ENCODE results near the gene SLC16A9.
A peak's percentile ranks its signal among the peaks of the same experiment; 100 is the strongest.
"Not testable (repeated sequence)": the region's sequence is repeated elsewhere in the genome, so short reads cannot be mapped to it uniquely, and the experiment has no call there.

SLC16A9 gene

DNA sequence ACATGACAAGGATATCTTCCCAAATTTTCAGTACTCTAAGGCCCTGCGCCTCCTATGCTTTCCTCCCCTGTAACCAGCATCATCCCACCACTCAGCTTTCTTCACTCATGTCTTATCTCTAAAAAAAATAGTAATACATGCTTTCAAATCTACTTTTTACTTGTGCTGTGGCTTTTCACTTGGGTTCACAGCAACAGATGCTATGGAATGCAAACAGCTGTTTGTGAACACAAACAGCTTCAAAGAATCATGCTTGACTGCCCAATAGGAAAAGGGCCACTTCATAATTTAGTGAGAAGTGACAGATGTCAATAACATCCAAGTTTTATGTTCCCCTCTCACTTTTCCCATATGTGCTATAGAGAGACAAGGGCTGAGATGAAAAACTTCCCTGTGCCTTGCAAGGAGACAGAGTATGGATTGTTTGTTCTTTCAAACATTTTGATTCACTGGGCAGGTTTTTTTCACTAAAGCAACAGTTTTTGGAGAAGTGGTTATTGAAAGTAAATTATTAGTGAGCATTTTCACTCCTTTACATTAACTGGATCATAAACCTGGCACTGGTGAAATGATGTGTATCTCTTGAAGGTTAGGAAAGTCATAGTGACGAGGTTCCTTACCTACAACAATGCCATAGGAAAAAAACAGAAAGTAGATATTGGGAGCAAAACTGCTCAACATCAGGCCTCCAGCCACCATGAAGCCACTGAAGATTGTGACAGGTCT lies 37.3 kb downstream of the SLC16A9 start:
- DNase-seq, result no peak

GRCh38 chr10:59670269-59670668 lies 39.4 kb downstream of the SLC16A9 start:
- no peak for DNase-seq

DNA sequence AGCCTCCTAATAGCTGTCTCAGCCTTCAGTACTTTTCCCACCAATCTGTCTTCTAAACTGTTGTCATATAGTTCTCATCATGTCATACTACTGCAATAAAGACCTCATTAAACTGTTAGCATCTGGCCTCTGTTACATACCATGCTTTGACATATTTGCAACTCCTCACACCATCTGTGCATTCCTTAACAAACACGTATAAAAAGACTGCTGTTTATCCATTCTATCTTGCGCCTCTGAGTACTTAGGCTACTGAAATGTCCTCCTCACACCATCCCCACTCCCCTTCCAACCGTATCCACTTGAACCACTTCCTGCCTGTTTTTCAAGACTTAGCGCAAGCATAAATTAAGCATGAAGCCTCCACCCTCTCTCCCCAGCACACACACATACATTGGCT lies 41.6 kb downstream of the SLC16A9 start:
- DNase-seq, result peak; percentile 54

GRCh38 chr10:59666310-59666709 lies 43.3 kb downstream of the SLC16A9 start:
- no peak for DNase-seq

DNA sequence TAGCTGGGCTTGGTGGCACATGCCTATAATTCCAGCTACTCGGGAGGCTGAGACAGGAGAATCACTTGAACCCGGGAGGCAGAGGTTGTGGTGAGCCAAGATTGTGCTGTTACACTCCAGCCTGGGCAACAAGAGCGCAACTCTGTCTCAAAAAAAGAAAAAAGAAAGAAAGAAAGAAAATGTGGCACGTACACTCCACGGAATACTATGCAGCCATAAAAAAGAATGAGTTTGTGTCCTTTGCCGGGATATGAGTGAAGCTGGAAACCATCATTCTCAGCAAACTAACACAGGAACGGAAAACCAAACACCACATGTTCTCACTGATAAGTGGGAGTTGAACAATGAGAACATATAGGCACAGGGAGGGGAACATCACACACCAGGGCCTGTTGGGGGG lies 46.4 kb downstream of the SLC16A9 start:
- not testable (repeated sequence) for DNase-seq

- DNase-seq, result no peak
These were observed 51.9 kb downstream of the SLC16A9 start for GRCh38 chr10:59657724-59658123.

DNA sequence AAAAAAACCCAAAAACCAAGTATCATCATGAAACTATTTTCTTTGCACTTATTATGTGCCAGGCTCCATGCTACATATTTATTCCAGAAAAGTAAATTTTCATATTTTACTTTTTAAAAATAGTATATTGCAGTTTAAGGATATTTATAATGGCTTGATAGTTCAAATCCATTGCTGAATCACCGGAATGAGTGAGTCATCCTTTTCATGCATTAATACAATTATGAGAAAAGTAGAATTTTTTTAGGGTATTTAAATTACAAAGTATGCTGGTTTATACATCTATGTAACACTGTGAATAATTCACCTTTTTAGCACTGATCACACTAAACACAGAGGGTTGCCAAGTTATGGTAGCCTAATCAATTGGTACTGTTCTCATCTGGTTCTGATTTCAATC lies 54.3 kb downstream of the SLC16A9 start:
- DNase-seq, result peak; percentile 30

DNA sequence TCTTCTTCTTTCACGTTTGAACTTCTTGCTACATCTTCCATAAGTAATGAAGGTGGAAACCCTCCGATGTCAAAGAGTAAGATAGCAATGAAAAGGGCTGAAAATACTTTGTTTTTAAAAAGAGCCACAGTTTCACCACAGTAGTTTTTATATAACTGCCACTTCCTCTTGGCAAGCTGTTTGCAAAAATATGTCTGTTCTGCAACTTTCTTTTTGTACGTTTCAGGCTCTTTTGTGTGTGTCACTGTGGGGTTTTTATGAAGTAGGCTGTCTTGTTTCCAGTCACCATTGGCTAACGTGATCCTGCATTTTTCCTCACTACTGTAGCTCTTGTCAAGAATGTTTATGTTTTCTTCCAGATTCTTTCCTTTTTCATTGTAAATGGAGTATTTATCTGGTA lies 55.6 kb downstream of the SLC16A9 start:
- DNase-seq, result no peak

DNA sequence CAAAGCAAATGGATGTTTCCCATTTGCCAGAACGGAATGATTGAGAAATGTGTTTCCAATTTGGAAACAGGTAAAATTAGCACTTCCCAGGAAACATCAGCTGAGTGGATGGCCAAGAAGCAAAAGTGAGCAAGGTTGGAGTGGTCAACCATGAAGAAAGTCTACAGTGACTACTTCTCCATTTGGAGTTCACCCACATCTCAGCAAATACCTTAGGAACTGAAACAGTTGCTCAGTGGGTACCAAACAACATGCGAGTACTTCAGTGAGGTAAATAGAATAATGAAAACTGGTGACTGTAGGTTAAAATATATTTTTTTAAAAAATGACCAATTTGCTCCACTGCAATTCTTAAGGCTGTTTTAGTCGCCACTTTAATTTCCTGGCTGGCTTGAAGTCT lies 57.7 kb downstream of the SLC16A9 start:
- DNase-seq, result no peak

DNA sequence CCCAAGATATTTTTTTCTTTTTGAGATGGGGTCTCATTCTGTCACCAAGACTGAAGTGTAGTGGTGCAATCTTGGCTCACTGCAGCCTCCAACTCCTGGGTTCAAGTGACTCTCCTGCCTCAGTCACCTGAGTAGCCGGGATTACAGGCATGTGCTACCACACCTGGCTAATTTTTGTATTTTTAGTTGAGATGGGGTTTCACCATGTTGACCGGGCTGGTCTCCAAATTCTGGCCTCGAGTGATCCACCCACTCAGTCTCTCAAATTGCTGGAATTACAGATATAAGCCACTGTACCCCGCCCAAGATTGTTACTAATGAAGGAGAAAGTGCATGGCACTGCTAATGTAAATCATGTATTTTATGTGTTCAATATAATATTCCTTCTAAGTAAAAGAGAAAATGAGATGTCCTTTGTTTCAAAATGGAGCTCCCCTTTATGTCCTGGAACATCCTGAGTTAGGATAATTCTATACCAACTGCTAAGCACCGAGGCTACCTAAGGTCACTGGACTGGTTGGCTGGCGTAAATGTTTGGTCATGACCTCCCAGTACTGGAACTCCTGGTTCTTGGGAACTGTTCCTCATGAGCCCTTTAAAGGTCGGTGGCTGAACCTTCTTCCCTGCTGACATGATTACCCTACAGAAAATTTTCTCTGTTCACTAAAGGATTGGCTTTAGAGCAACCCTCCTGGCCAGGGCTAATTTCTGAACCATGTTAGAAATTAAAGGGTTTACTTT lies 59.9 kb downstream of the SLC16A9 start:
- DNase-seq, result no peak

- DNase-seq, result peak; percentile 8
These were observed 60.9 kb downstream of the SLC16A9 start for GRCh38 chr10:59648711-59649201.

DNA sequence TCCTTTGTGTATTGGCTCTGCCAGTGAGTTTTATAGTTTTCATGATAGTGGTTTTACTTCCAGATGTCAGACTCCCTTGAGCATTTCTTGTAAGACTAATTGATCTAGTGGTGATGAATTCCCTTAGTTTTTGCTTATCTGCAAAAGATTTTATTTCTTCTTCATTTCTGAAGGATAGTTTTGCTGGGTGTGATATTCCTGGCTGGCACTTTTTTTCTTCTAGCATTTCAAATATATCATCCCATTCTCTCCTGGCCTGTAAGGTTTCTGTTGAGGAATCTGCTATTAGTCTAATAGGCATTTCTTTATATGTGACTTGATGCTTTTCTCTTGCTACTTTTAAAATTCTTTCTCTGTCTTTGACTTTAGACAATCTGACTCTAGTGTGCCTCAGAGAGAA lies 64.8 kb downstream of the SLC16A9 start:
- DNase-seq, result no peak

- not testable (repeated sequence) for DNase-seq
These were observed 68.0 kb downstream of the SLC16A9 start for GRCh38 chr10:59641688-59642087.

DNA sequence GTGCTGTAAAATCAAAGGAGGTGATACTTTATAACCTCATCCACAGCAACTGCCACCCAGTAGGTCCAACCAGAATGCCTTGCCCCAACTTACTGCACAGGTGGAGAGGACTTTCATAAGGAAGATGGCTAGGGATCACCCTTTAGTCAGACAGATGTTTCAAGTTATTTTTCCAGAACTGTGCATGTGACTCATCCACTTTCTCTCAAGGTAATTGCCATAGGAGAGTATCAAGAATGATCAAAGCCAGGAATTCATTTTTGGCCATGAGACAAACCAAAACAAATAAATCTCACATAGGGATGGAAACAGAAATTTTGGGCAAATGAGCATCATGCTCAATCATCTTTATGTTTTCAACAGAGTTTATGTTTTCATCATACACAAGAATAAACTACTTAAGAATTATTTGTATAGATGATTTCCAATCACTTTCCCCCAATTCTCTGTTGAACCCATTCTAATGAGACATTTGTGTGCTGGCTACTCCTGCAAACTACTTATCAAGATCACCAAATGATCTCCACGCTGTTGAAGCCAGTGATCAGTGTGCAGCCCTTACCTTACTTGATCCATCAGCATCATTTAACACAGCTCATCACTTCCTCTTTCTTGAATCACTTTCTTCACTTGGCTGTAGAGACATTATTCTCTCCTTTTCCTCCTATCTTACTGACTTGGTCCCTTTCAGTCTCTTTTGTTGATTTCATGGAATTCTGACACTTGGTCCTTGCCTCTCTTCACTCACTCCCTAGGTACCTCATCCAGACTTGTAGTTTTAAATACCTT lies 74.0 kb downstream of the SLC16A9 start:
- peak; percentile 22 for DNase-seq

- DNase-seq, result no peak
These were observed 75.5 kb downstream of the SLC16A9 start for GRCh38 chr10:59634102-59634501.

DNA sequence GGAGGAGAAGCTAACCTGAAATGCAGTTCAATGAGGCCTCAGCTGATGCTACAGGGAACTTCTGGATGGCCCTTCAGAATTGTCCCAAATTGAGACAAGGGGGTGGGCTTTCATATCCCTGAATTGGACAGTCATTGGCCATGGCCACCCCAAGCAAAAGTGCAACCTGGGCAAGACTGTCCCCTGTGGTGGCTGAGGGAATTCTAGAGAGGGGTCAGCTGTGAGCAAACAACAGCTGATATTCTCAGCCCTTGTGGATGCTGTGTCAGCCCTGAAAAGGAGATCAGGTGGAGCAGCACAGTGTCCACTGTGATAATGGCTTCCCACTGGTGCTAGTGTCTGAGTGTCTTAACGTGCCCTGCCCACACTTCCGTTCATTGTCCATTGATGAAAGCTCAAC lies 76.6 kb downstream of the SLC16A9 start:
- no peak for DNase-seq

- DNase-seq, result peak; percentile 19
These were observed 77.5 kb downstream of the SLC16A9 start for GRCh38 chr10:59631882-59632807.

- DNase-seq, result no peak
These were observed 78.4 kb downstream of the SLC16A9 start for GRCh38 chr10:59631237-59631636.

DNA sequence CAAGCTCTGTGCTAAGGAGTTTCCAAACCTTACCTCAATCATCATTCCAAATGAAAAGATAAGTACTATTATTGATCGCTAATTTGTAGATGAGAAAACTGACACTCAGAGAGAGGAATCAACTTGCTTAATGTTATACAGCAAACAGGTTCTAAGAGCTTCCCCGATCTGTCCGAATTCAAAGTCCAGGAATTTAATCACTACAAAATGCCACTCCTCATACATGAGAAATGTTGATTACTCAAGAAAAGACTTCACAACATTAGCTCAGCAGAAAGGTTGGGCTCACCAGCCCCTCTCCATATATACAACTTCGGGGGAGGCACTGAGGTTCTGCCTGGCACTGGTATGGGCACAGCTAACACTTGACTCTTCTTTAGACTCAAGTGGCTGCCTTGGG lies 80.7 kb downstream of the SLC16A9 start:
- DNase-seq, result no peak

DNA sequence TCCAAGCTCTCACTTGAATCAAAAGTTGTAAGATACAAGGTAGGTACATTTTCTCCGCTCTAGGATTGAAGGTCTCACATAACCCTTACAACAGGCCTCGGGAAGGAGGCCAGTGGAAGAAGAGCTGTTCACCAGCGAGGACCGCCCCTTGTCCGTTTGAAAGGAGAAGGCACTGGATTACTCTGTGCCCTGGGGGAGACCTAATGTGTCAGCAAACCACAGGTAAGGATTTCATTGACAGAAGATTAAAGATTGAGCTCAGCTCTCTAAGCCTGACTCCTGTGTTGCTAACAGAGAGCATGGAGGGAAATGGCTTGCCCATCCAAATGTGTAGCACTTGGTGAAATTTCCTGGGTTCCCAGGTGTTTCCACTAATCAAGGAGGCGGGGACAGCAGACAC lies 81.2 kb downstream of the SLC16A9 start:
- no peak for DNase-seq

DNA sequence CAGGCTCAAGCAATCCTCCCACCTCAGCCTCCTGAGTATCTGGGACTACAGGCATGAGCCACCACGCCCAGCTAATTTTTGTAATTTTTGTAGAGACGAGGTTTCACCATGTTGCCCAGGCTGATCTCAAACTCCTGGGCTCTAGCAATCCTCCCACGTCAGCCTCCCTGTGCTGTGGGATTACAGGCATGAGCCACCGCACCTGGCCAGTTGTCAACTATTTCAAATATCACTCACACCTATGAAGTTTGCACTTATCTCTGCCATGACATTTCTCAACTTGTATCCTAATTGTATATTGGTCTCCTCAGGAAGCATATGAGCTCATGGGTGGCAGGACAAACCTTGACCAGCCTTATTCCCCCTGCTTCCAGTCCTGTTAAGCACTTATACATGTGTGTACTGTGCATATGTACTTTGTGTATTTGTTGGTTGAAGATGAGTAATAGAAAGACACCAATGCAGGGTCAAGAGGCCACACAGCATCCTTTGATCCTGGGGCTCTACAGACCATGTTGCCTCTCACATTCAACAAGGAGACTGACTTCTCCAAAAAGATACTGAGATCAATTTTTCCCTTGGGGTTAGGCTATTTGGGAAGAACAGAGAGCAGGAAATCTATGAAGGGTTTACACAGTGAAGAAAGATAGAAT lies 82.2 kb downstream of the SLC16A9 start:
- DNase-seq, result no peak

DNA sequence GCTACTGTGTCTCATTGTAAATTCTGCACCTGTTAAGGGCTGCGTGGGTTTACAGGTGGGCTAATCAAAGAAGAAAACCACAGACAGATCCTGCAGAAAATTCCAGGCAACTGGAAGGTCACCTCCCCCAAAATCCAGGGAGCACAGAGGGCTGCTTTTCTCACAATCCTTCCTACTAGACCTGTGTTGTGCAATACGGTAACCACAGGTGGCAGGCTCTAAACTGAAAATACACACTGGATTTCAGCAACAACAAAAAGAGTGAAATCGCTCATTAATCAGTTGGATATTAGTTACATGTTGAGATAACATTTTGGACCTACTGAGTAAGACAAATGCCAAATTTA lies 83.2 kb downstream of the SLC16A9 start:
- no peak for DNase-seq
